ENCODE data around the gene RAB1A. TPM values are rescaled to one million over a fixed set of nuclear protein-coding genes. Genes with fewer than 3 reads are reported as not detected.

RAB1A gene
- total and polyA plus RNA-seq, 2 of the 13 experiments (the other 11 are each of a cell fraction or from before 2014, with no cell fraction given) = 206 to 226 TPM

GRCh38 chr2:65130664-65131175 lies 814 bp upstream of the RAB1A start (continued):
- peak; percentile 76; the same call in 1 of the 2 replicates for TF ChIP-seq ZBTB2 (CRISPR knock-in tag; IDR thresholded peaks at IDR 0.05; ENCODE audit: low read depth)
- 0 out of 2 replicates have a peak, but pooled peaks have one; percentile 16 for TF ChIP-seq ZNF614 (CRISPR knock-in tag; IDR thresholded peaks at IDR 0.05; ENCODE audit: borderline replicate concordance)
- peak; percentile 39; the same call in 1 of the 2 replicates for TF ChIP-seq TARDBP (CRISPR knock-in tag; IDR thresholded peaks at IDR 0.05)
- no peak for TF ChIP-seq NR0B2 (CRISPR knock-in tag; IDR thresholded peaks at IDR 0.05)
- 0 out of 2 replicates have a peak, but pooled peaks have one; percentile 1 for TF ChIP-seq PHF8 (CRISPR knock-in tag; IDR thresholded peaks at IDR 0.05)
- TF ChIP-seq, protein P1, sequence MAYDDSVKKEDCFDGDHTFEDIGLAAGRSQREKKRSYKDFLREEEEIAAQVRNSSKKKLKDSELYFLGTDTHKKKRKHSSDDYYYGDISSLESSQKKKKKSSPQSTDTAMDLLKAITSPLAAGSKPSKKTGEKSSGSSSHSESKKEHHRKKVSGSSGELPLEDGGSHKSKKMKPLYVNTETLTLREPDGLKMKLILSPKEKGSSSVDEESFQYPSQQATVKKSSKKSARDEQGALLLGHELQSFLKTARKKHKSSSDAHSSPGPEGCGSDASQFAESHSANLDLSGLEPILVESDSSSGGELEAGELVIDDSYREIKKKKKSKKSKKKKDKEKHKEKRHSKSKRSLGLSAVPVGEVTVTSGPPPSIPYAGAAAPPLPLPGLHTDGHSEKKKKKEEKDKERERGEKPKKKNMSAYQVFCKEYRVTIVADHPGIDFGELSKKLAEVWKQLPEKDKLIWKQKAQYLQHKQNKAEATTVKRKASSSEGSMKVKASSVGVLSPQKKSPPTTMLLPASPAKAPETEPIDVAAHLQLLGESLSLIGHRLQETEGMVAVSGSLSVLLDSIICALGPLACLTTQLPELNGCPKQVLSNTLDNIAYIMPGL (CRISPR knock-in tag; IDR thresholded peaks at IDR 0.05; ENCODE audit: borderline replicate concordance in 1 of 2, low read depth in 1 of 2) = peak in 1 of 2 experiments; percentile 8; a peak in 1 of 4 replicates
- TF ChIP-seq, protein P2, sequence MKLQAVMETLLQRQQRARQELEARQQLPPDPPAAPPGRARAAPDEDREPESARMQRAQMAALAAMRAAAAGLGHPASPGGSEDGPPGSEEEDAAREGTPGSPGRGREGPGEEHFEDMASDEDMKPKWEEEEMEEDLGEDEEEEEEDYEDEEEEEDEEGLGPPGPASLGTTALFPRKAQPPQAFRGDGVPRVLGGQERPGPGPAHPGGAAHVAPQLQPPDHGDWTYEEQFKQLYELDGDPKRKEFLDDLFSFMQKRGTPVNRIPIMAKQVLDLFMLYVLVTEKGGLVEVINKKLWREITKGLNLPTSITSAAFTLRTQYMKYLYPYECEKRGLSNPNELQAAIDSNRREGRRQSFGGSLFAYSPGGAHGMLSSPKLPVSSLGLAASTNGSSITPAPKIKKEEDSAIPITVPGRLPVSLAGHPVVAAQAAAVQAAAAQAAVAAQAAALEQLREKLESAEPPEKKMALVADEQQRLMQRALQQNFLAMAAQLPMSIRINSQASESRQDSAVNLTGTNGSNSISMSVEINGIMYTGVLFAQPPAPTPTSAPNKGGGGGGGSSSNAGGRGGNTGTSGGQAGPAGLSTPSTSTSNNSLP (IDR thresholded peaks at IDR 0.05; ENCODE audit: low read depth, low read length) = no peak
- peak; percentile 18 for TF ChIP-seq ZEB1 (IDR thresholded peaks at IDR 0.05; ENCODE audit: insufficient replicate concordance, low read depth)
- no peak for TF ChIP-seq ZNF761 (CRISPR knock-in tag; conservative IDR thresholded peaks at IDR 0.05)
- TF ChIP-seq ZNF605 (CRISPR knock-in tag; IDR thresholded peaks at IDR 0.05) = peak; percentile 19; the same call in 1 of the 2 replicates
- TF ChIP-seq ZNF180 (CRISPR knock-in tag; IDR thresholded peaks at IDR 0.05; ENCODE audit: borderline replicate concordance, low read depth) = 0 out of 2 replicates have a peak, but pooled peaks have one; percentile 61
- TF ChIP-seq AFF4 (CRISPR knock-in tag; IDR thresholded peaks at IDR 0.05) = no peak
- peak; percentile 54 for TF ChIP-seq MED1 (CRISPR knock-in tag; IDR thresholded peaks at IDR 0.05)
- 0 out of 2 replicates have a peak, but pooled peaks have one; percentile 56 for TF ChIP-seq ZNF816 (CRISPR knock-in tag; IDR thresholded peaks at IDR 0.05; ENCODE audit: borderline replicate concordance)
- no peak for TF ChIP-seq PHB2 (IDR thresholded peaks at IDR 0.05; ENCODE audit: partially characterized antibody)
- no peak for TF ChIP-seq ZNF607 (CRISPR knock-in tag; IDR thresholded peaks at IDR 0.05; ENCODE audit: borderline replicate concordance)
- no peak for TF ChIP-seq RXRB (CRISPR knock-in tag; IDR thresholded peaks at IDR 0.05; ENCODE audit: borderline replicate concordance)
- TF ChIP-seq HOXD1 (CRISPR knock-in tag; IDR thresholded peaks at IDR 0.05) = peak; percentile 71; the same call in 1 of the 2 replicates
- TF ChIP-seq CBX2 (IDR thresholded peaks at IDR 0.05; ENCODE audit: low read depth, low read length) = no peak
- no peak for TF ChIP-seq CBX2 (CRISPR knock-in tag; IDR thresholded peaks at IDR 0.05; ENCODE audit: low read depth)
